ENCODE measurements around the gene MIER1.

Gene MIER1

GRCh38 chr1:66930823-66931174, 6.0 kb downstream of the MIER1 start (continued):
- TF ChIP-seq, protein P1, sequence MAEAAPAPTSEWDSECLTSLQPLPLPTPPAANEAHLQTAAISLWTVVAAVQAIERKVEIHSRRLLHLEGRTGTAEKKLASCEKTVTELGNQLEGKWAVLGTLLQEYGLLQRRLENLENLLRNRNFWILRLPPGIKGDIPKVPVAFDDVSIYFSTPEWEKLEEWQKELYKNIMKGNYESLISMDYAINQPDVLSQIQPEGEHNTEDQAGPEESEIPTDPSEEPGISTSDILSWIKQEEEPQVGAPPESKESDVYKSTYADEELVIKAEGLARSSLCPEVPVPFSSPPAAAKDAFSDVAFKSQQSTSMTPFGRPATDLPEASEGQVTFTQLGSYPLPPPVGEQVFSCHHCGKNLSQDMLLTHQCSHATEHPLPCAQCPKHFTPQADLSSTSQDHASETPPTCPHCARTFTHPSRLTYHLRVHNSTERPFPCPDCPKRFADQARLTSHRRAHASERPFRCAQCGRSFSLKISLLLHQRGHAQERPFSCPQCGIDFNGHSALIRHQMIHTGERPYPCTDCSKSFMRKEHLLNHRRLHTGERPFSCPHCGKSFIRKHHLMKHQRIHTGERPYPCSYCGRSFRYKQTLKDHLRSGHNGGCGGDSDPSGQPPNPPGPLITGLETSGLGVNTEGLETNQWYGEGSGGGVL (tag by site-specific recombination; IDR thresholded peaks at IDR 0.05) = 0 out of 2 replicates have a peak, but pooled peaks have one; percentile 11
- TF ChIP-seq ZFP41 (tag by site-specific recombination; IDR thresholded peaks at IDR 0.05; ENCODE audit: borderline replicate concordance) = no peak
- 0 out of 2 replicates have a peak, but pooled peaks have one; percentile 31 for TF ChIP-seq ZBTB48 (tag by site-specific recombination; IDR thresholded peaks at IDR 0.05)
- TF ChIP-seq PRDM6 (tag by site-specific recombination; IDR thresholded peaks at IDR 0.05) = no peak
- TF ChIP-seq, protein P2, sequence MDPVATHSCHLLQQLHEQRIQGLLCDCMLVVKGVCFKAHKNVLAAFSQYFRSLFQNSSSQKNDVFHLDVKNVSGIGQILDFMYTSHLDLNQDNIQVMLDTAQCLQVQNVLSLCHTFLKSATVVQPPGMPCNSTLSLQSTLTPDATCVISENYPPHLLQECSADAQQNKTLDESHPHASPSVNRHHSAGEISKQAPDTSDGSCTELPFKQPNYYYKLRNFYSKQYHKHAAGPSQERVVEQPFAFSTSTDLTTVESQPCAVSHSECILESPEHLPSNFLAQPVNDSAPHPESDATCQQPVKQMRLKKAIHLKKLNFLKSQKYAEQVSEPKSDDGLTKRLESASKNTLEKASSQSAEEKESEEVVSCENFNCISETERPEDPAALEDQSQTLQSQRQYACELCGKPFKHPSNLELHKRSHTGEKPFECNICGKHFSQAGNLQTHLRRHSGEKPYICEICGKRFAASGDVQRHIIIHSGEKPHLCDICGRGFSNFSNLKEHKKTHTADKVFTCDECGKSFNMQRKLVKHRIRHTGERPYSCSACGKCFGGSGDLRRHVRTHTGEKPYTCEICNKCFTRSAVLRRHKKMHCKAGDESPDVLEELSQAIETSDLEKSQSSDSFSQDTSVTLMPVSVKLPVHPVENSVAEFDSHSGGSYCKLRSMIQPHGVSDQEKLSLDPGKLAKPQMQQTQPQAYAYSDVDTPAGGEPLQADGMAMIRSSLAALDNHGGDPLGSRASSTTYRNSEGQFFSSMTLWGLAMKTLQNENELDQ (tag by site-specific recombination; IDR thresholded peaks at IDR 0.05; ENCODE audit: low read depth) = no peak
- no peak for TF ChIP-seq ZNF558 (tag by site-specific recombination; IDR thresholded peaks at IDR 0.05)
- TF ChIP-seq RBAK (tag by site-specific recombination; IDR thresholded peaks at IDR 0.05) = no peak
- TF ChIP-seq ZNF624 (tag by site-specific recombination; IDR thresholded peaks at IDR 0.05) = no peak
- TF ChIP-seq KLF10 (tag by site-specific recombination; IDR thresholded peaks at IDR 0.05) = no peak
- TF ChIP-seq ZNF211 (tag by site-specific recombination; IDR thresholded peaks at IDR 0.05; ENCODE audit: low read depth) = no peak
- TF ChIP-seq MEIS1 (CRISPR knock-in tag; IDR thresholded peaks at IDR 0.05; ENCODE audit: borderline replicate concordance) = no peak
- TF ChIP-seq ZNF449 (tag by site-specific recombination; IDR thresholded peaks at IDR 0.05) = no peak
- TF ChIP-seq, protein P3, sequence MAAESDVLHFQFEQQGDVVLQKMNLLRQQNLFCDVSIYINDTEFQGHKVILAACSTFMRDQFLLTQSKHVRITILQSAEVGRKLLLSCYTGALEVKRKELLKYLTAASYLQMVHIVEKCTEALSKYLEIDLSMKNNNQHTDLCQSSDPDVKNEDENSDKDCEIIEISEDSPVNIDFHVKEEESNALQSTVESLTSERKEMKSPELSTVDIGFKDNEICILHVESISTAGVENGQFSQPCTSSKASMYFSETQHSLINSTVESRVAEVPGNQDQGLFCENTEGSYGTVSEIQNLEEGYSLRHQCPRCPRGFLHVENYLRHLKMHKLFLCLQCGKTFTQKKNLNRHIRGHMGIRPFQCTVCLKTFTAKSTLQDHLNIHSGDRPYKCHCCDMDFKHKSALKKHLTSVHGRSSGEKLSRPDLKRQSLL (tag by site-specific recombination; IDR thresholded peaks at IDR 0.05) = no peak
- TF ChIP-seq ZBTB1 (tag by site-specific recombination; IDR thresholded peaks at IDR 0.05) = no peak
- TF ChIP-seq ZNF426 (tag by site-specific recombination; IDR thresholded peaks at IDR 0.05) = no peak
- peak; percentile 90 for TF ChIP-seq PRDM1 (tag by site-specific recombination; IDR thresholded peaks at IDR 0.05)
- TF ChIP-seq, protein P4, sequence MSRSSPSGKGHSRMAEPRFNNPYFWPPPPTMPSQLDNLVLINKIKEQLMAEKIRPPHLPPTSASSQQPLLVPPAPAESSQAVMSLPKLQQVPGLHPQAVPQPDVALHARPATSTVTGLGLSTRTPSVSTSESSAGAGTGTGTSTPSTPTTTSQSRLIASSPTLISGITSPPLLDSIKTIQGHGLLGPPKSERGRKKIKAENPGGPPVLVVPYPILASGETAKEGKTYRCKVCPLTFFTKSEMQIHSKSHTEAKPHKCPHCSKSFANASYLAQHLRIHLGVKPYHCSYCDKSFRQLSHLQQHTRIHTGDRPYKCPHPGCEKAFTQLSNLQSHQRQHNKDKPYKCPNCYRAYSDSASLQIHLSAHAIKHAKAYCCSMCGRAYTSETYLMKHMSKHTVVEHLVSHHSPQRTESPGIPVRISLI (tag by site-specific recombination; IDR thresholded peaks at IDR 0.05) = no peak

DNA sequence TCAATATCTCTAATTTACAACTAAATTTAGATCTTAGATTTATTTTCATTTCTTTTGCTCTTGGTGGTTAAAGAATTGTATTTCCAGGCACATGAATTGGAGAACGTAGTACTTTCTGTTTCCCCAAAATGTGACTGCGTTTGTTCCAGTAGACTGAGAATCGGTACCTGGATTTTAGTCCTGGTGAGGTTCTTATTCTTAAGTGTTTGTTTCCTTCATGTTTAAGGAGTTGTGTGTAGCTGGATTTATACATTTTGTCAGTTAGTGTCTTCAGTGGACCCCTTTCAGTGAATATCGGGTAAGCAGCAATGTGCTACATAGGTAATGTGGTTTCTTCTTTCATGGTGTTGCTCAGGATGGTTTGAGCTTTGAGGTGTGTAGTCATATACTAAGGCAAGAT, 6.8 kb downstream of the MIER1 start:
- ChIA-PET CTCF (interaction anchor here (0.6 to 1.2 kb wide), 5 partner anchors 18 to 217 kb away, joined by 3 to 5 read pairs (median 3); no protein-coding TSS in a partner anchor), POLR2A (interaction anchor here (1.2 kb wide), 1 partner anchor 13 kb away, joined by 4 read pairs; no protein-coding TSS in a partner anchor)
- Histone ChIP-seq H3K4me3 (ENCODE audit: low read depth, low read length) (peak overlapping the region; percentile 93), H3K27ac (ENCODE audit: extremely low read depth, low read depth, low read length) (peak overlapping the region; percentile 71), H3K4me1 (ENCODE audit: control insufficient read depth, insufficient read depth, low read length) (peaks cover 4% of the 10 kb centered on the region), H3K9me3 (ENCODE audit: control insufficient read depth, insufficient read depth, low read depth, low read length) (no peaks in the 10 kb centered on the region), H3K36me3 (ENCODE audit: control insufficient read depth in 2 of 2, insufficient read depth in 1 of 2, low read length in 2 of 2) (no peaks in the 10 kb centered on the region)
- TF ChIP-seq ZFHX2 (tag by site-specific recombination; conservative IDR thresholded peaks at IDR 0.05) = no peak
- peak; percentile 12; the same call in 1 of the 2 replicates for TF ChIP-seq PRDM10 (tag by site-specific recombination; IDR thresholded peaks at IDR 0.05)

Data from HEK293 (cell line).